GM21529 (cell line): Measurements from ENCODE around the gene GPHB5.

Experiments
- ATAC-seq: cut with Tn5 transposase; IDR thresholded peaks from one replicate; pipeline ENCODE4 v1.9.1; 2021; ENCODE audit not compliant: unreplicated experiment

The GPHB5 gene

GRCh38 chr14:63267171-63267570 is 51.6 kb downstream of the GPHB5 start:
- ATAC-seq, result no peak

- no peak for ATAC-seq
Observed at GRCh38 chr14:63266106-63266505, 52.6 kb downstream of the GPHB5 start.
